ENCODE results near the gene CEACAM7.

Gene CEACAM7

GRCh38 chr19:41688098-41688497 is at the start of gene CEACAM7:
CEACAM7 (minus strand) TSS chr19:41688270; CDS start chr19:41688165, 105 bp downstream.
- Mint-ChIP-seq H3K4me3 (no peak within 1 kb of the TSS), H3K36me3 (ENCODE audit: low read depth) (no peaks in the 10 kb centered on the region), H3K27ac (no peak within 1 kb of the TSS), H3K9me3 (peaks cover 52% of the 10 kb centered on the region), H3K27me3 (ENCODE audit: low read depth) (peaks cover under 1% of the 10 kb centered on the region), H3K4me1 (no peaks in the 10 kb centered on the region)
- no peak for TF ChIP-seq CTCF (IDR thresholded peaks at IDR 0.05; ENCODE audit: unreplicated experiment in 3 of 3)

- no peak overlapping the region for H3K4me3 Mint-ChIP-seq
- no peaks in the 10 kb centered on the region for H3K36me3 Mint-ChIP-seq (ENCODE audit: low read depth)
- peaks cover 6% of the 10 kb centered on the region for H3K9me3 Mint-ChIP-seq
- no peaks in the 10 kb centered on the region for H3K4me1 Mint-ChIP-seq
- H3K27ac Mint-ChIP-seq, result no peak overlapping the region
- no peak for TF ChIP-seq CTCF (IDR thresholded peaks at IDR 0.05; ENCODE audit: unreplicated experiment in 3 of 3)
- H3K27me3 Mint-ChIP-seq (ENCODE audit: low read depth), result peaks cover 12% of the 10 kb centered on the region
These were observed 47.1 kb upstream of the CEACAM7 start for GRCh38 chr19:41735071-41735600.

GRCh38 chr19:41734585-41734984 is 46.5 kb upstream of the CEACAM7 start:
- H3K4me1 Mint-ChIP-seq, result no peaks in the 10 kb centered on the region
- H3K9me3 Mint-ChIP-seq, result peaks cover 6% of the 10 kb centered on the region
- H3K36me3 Mint-ChIP-seq (ENCODE audit: low read depth), result no peaks in the 10 kb centered on the region
- peaks cover 12% of the 10 kb centered on the region for H3K27me3 Mint-ChIP-seq (ENCODE audit: low read depth)
- TF ChIP-seq CTCF (IDR thresholded peaks at IDR 0.05; ENCODE audit: unreplicated experiment in 3 of 3), result no peak
- no peak overlapping the region for H3K4me3 Mint-ChIP-seq
- H3K27ac Mint-ChIP-seq, result no peak overlapping the region

- TF ChIP-seq CTCF (IDR thresholded peaks at IDR 0.05; ENCODE audit: unreplicated experiment in 3 of 3), result no peak
- no peak overlapping the region for H3K27ac Mint-ChIP-seq
- no peak overlapping the region for H3K4me3 Mint-ChIP-seq
- H3K36me3 Mint-ChIP-seq (ENCODE audit: low read depth), result no peaks in the 10 kb centered on the region
- peaks cover 6% of the 10 kb centered on the region for H3K9me3 Mint-ChIP-seq
- peaks cover 12% of the 10 kb centered on the region for H3K27me3 Mint-ChIP-seq (ENCODE audit: low read depth)
- H3K4me1 Mint-ChIP-seq, result no peaks in the 10 kb centered on the region
These were observed 46.1 kb upstream of the CEACAM7 start for GRCh38 chr19:41734156-41734555.

GRCh38 chr19:41726493-41726892 is 38.4 kb upstream of the CEACAM7 start:
- no peak for TF ChIP-seq CTCF (IDR thresholded peaks at IDR 0.05; ENCODE audit: unreplicated experiment in 3 of 3)
- Mint-ChIP-seq H3K9me3 (peaks cover 3% of the 10 kb centered on the region), H3K4me1 (no peaks in the 10 kb centered on the region), H3K27me3 (ENCODE audit: low read depth) (peaks cover 4% of the 10 kb centered on the region), H3K36me3 (ENCODE audit: low read depth) (no peaks in the 10 kb centered on the region), H3K4me3 (no peak overlapping the region), H3K27ac (no peak overlapping the region)

GRCh38 chr19:41720103-41720502 is 32.0 kb upstream of the CEACAM7 start:
- H3K27ac Mint-ChIP-seq, result no peak overlapping the region
- no peak for TF ChIP-seq CTCF (IDR thresholded peaks at IDR 0.05; ENCODE audit: unreplicated experiment in 3 of 3)
- no peaks in the 10 kb centered on the region for H3K4me1 Mint-ChIP-seq
- peaks cover 21% of the 10 kb centered on the region for H3K9me3 Mint-ChIP-seq
- no peak overlapping the region for H3K4me3 Mint-ChIP-seq
- H3K27me3 Mint-ChIP-seq (ENCODE audit: low read depth), result no peaks in the 10 kb centered on the region
- no peaks in the 10 kb centered on the region for H3K36me3 Mint-ChIP-seq (ENCODE audit: low read depth)

All from nephron (organoid).